Peyer's patch (tissue), 4 donors: ENCODE data around the gene TMX4. TPM values are rescaled to one million over a fixed set of nuclear protein-coding genes. Genes with fewer than 3 reads are reported as not detected.

Experiments used
- DNase-seq, 3 donors: peaks; one replicate each; pipeline ENCODE4 v3.0.0-alpha.2; 2017 to 2019
- H3K27ac ChIP-seq, 4 donors: fragments of 200-600 bp; sonication (generic); one replicate each; pipeline ENCODE4 v1.5.1; 2016 to 2019
- H3K27me3 ChIP-seq, 2 donors: fragments of 200-600 bp; sonication (generic); one replicate each; pipeline ENCODE4 v1.5.1; 2019
- H3K36me3 ChIP-seq, 3 donors: fragments of 200-600 bp; sonication (generic); one replicate each; pipeline ENCODE4 v1.5.1; 2016 to 2019
- H3K4me1 ChIP-seq, 4 donors: fragments of 200-600 bp; sonication (generic); one replicate each; pipeline ENCODE4 v1.5.1; 2016 to 2019
- H3K4me3 ChIP-seq, 4 donors: fragments of 200-600 bp; sonication (generic); 1 replicate in 3 of 4; 2 replicates in 1 of 4; pipeline ENCODE4 v1.5.1; 2016 to 2019; ENCODE audit warnings: mild to moderate bottlenecking in 1 of 4
- H3K9me3 ChIP-seq, 4 donors: fragments of 200-600 bp; sonication (generic); one replicate each; pipeline ENCODE4 v1.5.1; 2016 to 2019; ENCODE audit warnings: mild to moderate bottlenecking in 1 of 4
- POLR2A ChIP-seq, 2 donors: fragments of 450-650 bp; IDR thresholded peaks; one replicate each; pipeline ENCODE4 v1.5.1; 2017; ENCODE audit warnings: antibody characterized with exemption in 2 of 2, mild to moderate bottlenecking in 2 of 2, moderate library complexity in 2 of 2
- total RNA-seq, 4 donors: library from RNA; depleted of rRNA; stranded (reverse); fragments of >200 nt; gene quantifications; one replicate each; pipeline ENCODE4 v1.1.0, GENCODE V29; 2016
- TF ChIP-seq, protein P1 (sequence below), 6 experiments: fragments of 450-650 bp in 4 of 6; fragments of 200-600 bp in 2 of 6; sonication (generic) in 1 of 6; IDR thresholded peaks; one replicate each; pipeline ENCODE4 v1.5.1; 2017 to 2019; ENCODE audit warnings: antibody characterized with exemption in 6 of 6, mild to moderate bottlenecking in 3 of 6, moderate library complexity in 1 of 6

Gene TMX4
- total RNA-seq, 4 donors from 2014 or later, result 12.9 to 26.6 (median 17.0) TPM

DNA sequence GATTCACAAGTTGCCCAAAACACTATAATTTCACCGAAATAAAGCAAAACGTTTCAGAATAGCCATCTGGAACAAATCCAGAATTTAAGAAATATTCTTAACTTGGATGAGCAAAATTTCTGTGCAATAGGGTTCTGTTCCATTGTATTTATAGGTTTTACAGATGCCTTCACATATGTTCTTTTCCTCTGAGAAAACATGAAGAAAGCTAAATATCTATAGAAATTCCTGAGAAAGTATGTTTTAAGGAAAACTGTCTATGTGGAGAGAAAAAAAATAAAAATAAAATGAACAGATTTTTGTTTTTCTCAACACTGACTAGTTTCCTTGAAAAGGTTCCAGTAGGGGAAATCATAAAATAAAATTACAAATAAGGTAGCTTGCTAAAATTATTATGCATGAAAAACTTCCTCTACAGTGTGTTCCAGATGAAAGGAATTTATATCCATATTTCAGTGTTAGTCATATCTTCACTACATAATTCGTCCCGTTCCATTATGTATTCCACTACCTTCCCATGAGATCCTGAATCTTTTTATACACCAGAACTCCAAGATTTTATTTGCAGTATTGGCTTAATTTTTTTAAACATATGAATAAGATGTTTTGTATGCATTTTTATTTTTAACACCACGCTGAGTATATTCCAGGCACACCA lies 42.4 kb upstream of the TMX4 start:
- Histone ChIP-seq H3K27ac (no peak overlapping the region), H3K36me3 (no peaks in the 10 kb centered on the region), H3K9me3 (no peaks in the 10 kb centered on the region), H3K27me3 (no peaks in the 10 kb centered on the region), H3K4me1 (no peaks in the 10 kb centered on the region), H3K4me3 (no peak overlapping the region)
- TF ChIP-seq, protein P1, sequence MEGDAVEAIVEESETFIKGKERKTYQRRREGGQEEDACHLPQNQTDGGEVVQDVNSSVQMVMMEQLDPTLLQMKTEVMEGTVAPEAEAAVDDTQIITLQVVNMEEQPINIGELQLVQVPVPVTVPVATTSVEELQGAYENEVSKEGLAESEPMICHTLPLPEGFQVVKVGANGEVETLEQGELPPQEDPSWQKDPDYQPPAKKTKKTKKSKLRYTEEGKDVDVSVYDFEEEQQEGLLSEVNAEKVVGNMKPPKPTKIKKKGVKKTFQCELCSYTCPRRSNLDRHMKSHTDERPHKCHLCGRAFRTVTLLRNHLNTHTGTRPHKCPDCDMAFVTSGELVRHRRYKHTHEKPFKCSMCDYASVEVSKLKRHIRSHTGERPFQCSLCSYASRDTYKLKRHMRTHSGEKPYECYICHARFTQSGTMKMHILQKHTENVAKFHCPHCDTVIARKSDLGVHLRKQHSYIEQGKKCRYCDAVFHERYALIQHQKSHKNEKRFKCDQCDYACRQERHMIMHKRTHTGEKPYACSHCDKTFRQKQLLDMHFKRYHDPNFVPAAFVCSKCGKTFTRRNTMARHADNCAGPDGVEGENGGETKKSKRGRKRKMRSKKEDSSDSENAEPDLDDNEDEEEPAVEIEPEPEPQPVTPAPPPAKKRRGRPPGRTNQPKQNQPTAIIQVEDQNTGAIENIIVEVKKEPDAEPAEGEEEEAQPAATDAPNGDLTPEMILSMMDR (IDR thresholded peaks at IDR 0.05), result no peak
- no peak for TF ChIP-seq POLR2A (IDR thresholded peaks at IDR 0.05)
- no peak for DNase-seq

DNA sequence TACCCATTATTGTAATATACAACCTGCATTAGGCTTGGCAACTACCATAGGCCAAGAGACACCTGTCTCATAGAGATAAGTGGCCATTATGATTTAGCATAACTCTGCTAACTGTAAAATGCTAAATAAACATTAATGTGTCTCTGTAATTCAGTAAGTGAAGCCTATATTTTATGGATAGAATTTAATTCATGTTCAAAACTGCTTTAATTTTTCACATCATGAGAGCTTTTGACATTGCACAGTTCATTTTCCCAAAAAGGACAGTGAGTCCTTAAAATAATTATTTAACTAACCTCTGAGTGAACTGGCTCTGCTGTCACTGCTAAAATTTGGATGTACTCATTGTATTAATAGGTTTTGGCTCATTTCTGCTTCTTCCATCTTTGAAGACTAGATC lies 41.4 kb upstream of the TMX4 start:
- H3K27me3 ChIP-seq, result no peaks in the 10 kb centered on the region
- no peaks in the 10 kb centered on the region for H3K4me1 ChIP-seq
- TF ChIP-seq POLR2A (IDR thresholded peaks at IDR 0.05), result no peak
- TF ChIP-seq, protein P1 (IDR thresholded peaks at IDR 0.05), result no peak
- no peak for DNase-seq
- no peak overlapping the region for H3K4me3 ChIP-seq
- no peaks in the 10 kb centered on the region for H3K9me3 ChIP-seq
- no peaks in the 10 kb centered on the region for H3K36me3 ChIP-seq
- no peak overlapping the region for H3K27ac ChIP-seq

DNA sequence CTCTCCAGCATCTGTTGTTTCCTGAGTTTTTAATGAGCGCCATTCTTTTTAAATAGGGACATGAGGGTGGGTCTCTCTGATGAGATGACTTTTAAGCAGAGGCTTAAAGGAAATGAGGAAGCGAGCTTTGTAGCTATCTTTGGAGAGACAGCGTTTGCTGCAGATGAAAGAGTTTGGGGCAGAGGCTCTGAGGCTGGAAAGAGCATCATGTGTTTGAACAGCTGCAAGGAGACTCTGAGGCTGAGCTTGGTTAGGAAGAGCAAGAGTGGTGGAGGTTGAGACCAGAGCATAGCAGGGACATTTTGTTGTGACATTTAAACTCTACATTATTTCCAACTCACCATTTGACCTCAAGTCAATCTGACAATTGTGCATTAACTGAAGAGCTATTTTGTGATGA lies 38.3 kb upstream of the TMX4 start:
- Histone ChIP-seq H3K27me3 (no peaks in the 10 kb centered on the region), H3K36me3 (no peaks in the 10 kb centered on the region), H3K4me1 (no peaks in the 10 kb centered on the region), H3K9me3 (no peaks in the 10 kb centered on the region), H3K4me3 (no peak overlapping the region), H3K27ac (no peak overlapping the region)
- TF ChIP-seq POLR2A (IDR thresholded peaks at IDR 0.05), result no peak
- TF ChIP-seq, protein P1 (IDR thresholded peaks at IDR 0.05), result no peak
- no peak for DNase-seq

DNA sequence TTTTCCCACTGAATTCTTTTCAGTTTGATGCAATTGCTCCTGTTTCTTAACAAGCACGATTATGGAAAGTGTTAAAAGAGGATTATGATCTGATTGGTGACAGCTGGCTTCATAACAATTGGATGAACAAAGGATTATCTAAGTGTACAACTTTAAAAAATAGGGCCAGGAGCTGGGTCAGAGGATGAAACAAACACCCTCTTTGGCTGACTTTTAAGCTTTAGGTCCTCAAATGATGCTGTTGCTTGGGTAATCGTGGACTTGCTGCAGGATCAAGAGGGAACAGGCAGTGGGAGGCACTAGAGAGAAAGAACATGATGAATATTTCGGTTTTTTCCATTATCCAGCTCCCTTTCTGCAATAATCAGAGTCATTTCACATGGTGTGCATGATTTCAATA lies 35.5 kb upstream of the TMX4 start:
- TF ChIP-seq POLR2A (IDR thresholded peaks at IDR 0.05), result no peak
- TF ChIP-seq, protein P1 (IDR thresholded peaks at IDR 0.05), result no peak
- H3K27ac ChIP-seq, result no peak overlapping the region
- H3K4me1 ChIP-seq, result no peaks in the 10 kb centered on the region
- no peak overlapping the region for H3K4me3 ChIP-seq
- H3K36me3 ChIP-seq, result no peaks in the 10 kb centered on the region
- no peak for DNase-seq
- H3K27me3 ChIP-seq, result no peaks in the 10 kb centered on the region
- no peaks in the 10 kb centered on the region for H3K9me3 ChIP-seq

DNA sequence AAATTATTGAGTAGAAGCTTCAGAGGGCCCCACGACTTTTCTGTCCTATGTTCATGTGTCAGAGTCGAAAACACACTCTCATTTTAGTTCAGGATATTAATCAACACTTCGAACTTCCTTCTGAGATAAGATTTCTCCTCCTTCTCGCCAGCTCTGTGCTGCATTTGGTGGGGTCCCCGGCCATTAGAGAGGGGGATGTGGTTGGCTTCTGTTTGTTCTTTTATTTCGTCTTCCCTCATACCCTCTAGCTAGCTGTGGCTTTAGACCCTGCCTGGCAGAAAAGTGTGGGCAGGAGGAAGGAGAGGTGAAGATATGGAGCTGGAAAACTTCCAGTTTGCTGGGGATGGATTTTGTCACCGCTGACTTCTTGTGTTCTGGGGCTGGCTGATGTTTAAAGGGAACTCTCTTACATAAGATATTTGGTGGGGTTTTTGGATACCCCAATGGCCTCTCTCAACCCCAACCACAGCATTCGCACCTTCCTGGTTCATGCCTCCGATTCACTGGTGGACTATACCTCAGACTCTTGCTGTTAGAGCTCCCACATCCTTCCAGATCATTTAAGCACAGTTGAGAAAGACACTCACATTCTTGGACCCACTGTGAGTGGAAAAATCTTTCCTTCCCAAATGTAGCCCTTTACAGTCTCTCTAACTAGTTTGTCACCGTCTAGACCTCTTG lies 30.7 kb upstream of the TMX4 start:
- TF ChIP-seq POLR2A (IDR thresholded peaks at IDR 0.05), result no peak
- TF ChIP-seq, protein P1 (IDR thresholded peaks at IDR 0.05), result no peak
- H3K36me3 ChIP-seq, result no peaks in the 10 kb centered on the region
- H3K27ac ChIP-seq, result no peak overlapping the region
- DNase-seq, result no peak
- H3K4me3 ChIP-seq, result no peak overlapping the region
- no peaks in the 10 kb centered on the region for H3K4me1 ChIP-seq
- no peaks in the 10 kb centered on the region for H3K27me3 ChIP-seq
- no peaks in the 10 kb centered on the region for H3K9me3 ChIP-seq
